Tibial nerve (tissue), 4 donors: ENCODE data around the gene MC4R. TPM values are rescaled to one million over a fixed set of nuclear protein-coding genes. Genes with fewer than 3 reads are reported as not detected.
A peak's percentile ranks its signal among the peaks of the same experiment; 100 is the strongest.
"Not testable (repeated sequence)": the region's sequence is repeated elsewhere in the genome, so short reads cannot be mapped to it uniquely, and the experiment has no call there.

Experiments used
- DNase-seq, 2 donors: peaks; one replicate each; pipeline ENCODE4 v3.0.0-alpha.2; 2019; ENCODE audit warnings: low spot score in 2 of 2
- H3K27ac ChIP-seq, 4 donors: fragments of 200-600 bp; sonication (generic) in 3 of 4; one replicate each; pipeline ENCODE4 v1.5.1; 2017 to 2019; ENCODE audit warnings: mild to moderate bottlenecking in 1 of 4
- H3K27me3 ChIP-seq, 2 donors: fragments of 200-600 bp; sonication (generic) in 1 of 2; one replicate each; pipeline versions ENCODE4 v1.5.1 to v1.6.0; 2017 to 2019
- H3K36me3 ChIP-seq, 3 donors: fragments of 200-600 bp; sonication (generic); one replicate each; pipeline ENCODE4 v1.5.1; 2018 to 2019
- H3K4me1 ChIP-seq, 4 donors: fragments of 200-600 bp; sonication (generic) in 3 of 4; one replicate each; pipeline ENCODE4 v1.5.1; 2017 to 2019
- H3K4me3 ChIP-seq, 4 donors: fragments of 200-600 bp; sonication (generic) in 3 of 4; one replicate each; pipeline ENCODE4 v1.5.1; 2017 to 2019; ENCODE audit warnings: mild to moderate bottlenecking in 1 of 4, moderate library complexity in 1 of 4
- H3K9me3 ChIP-seq, 4 donors: fragments of 200-600 bp; sonication (generic) in 3 of 4; one replicate each; pipeline ENCODE4 v1.5.1; 2017 to 2019
- EP300 ChIP-seq, 2 donors: sonication (generic); formaldehyde crosslinking; IDR thresholded peaks; one replicate each; pipeline ENCODE4 v1.6.1; 2017; ENCODE audit warnings: antibody characterized with exemption in 2 of 2, mild to moderate bottlenecking in 1 of 2
- POLR2A ChIP-seq, 2 donors: fragments of 450-650 bp; IDR thresholded peaks; one replicate each; pipeline ENCODE4 v1.6.1; 2017; ENCODE audit warnings: antibody characterized with exemption in 2 of 2, mild to moderate bottlenecking in 2 of 2, moderate library complexity in 2 of 2
- WGBS, 2 donors: methylation state at CpG; one replicate each; pipeline ENCODE4 v1.1.5; 2018; 5-methylcytosine and 5-hydroxymethylcytosine counted together
- total RNA-seq, 4 donors: library from RNA; depleted of rRNA; stranded (reverse); fragments of >200 nt; gene quantifications; one replicate each; pipeline ENCODE4 v1.1.0, GENCODE V29; 2016
- TF ChIP-seq, protein P1 (sequence below), 5 experiments: fragments of 200-600 bp in 3 of 5; fragments of 450-650 bp in 2 of 5; sonication (generic) in 3 of 5; IDR thresholded peaks; one replicate each; pipeline ENCODE4 v1.5.1; 2016 to 2019; ENCODE audit warnings: antibody characterized with exemption in 5 of 5, mild to moderate bottlenecking in 3 of 5, moderate library complexity in 2 of 5

Gene MC4R
- not detected for total RNA-seq

DNA sequence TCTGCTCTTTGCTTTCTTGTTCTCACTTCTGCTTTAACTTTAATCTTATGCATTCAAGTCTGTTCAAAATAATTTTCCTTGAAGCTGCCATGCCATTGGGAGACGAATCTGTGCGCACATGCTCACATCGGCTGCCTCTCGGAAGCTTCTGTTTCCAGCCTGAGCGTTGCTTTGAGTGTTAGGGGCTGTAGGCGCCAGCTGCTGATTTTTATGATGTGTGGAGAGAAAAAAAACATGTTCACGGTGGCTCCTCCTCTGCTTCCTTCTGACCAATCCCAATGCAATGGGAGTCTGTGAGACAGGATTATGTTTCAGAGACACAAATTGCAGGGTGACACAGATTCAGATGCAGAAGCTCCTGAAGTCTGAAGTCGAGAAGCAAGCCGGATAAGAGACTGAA, at the start of gene MC4R:
TSS of gene MC4R (minus strand) at position 180 of the 400 bp plus-strand sequence. CDS start 426 bp downstream, outside the sequence.
- Histone ChIP-seq H3K9me3 (no peaks in the 10 kb centered on the region), H3K27ac (no peak within 1 kb of the TSS), H3K27me3 (no peaks in the 10 kb centered on the region), H3K36me3 (no peaks in the 10 kb centered on the region), H3K4me3 (peak within 1 kb of the TSS in 1 of 4 donors; percentile 12), H3K4me1 (peaks cover 0 to 9% (median 0%) of the 10 kb centered on the region in 4 donors)
- DNase-seq = no peak
- 0 to 2% methylated on average over 9 of the region's 9 CpGs for WGBS, 2 donors
- TF ChIP-seq, protein P1, sequence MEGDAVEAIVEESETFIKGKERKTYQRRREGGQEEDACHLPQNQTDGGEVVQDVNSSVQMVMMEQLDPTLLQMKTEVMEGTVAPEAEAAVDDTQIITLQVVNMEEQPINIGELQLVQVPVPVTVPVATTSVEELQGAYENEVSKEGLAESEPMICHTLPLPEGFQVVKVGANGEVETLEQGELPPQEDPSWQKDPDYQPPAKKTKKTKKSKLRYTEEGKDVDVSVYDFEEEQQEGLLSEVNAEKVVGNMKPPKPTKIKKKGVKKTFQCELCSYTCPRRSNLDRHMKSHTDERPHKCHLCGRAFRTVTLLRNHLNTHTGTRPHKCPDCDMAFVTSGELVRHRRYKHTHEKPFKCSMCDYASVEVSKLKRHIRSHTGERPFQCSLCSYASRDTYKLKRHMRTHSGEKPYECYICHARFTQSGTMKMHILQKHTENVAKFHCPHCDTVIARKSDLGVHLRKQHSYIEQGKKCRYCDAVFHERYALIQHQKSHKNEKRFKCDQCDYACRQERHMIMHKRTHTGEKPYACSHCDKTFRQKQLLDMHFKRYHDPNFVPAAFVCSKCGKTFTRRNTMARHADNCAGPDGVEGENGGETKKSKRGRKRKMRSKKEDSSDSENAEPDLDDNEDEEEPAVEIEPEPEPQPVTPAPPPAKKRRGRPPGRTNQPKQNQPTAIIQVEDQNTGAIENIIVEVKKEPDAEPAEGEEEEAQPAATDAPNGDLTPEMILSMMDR (IDR thresholded peaks at IDR 0.05) = no peak

DNA sequence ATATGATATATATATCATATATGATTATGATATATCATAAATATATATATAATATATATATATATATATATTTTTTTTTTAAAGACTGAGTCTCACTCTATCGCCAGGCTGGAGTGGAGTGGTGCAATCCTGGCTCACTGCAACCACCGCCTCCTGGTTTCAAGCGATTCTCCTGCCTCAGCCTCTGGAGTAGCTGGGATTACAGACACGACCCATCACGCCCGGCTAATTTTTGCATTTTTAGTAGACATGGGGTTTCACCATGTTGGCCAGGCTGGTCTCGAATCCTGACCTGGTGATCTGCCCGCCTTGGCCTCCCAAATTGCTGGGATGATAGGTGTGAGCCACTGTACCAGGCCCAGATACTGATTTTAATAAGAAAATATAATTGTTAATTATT, 49.7 kb upstream of the MC4R start:
- WGBS, 2 donors = 93 to 96% methylated on average over 8 of the region's 8 CpGs
- H3K36me3 ChIP-seq = not testable (repeated sequence)

DNA sequence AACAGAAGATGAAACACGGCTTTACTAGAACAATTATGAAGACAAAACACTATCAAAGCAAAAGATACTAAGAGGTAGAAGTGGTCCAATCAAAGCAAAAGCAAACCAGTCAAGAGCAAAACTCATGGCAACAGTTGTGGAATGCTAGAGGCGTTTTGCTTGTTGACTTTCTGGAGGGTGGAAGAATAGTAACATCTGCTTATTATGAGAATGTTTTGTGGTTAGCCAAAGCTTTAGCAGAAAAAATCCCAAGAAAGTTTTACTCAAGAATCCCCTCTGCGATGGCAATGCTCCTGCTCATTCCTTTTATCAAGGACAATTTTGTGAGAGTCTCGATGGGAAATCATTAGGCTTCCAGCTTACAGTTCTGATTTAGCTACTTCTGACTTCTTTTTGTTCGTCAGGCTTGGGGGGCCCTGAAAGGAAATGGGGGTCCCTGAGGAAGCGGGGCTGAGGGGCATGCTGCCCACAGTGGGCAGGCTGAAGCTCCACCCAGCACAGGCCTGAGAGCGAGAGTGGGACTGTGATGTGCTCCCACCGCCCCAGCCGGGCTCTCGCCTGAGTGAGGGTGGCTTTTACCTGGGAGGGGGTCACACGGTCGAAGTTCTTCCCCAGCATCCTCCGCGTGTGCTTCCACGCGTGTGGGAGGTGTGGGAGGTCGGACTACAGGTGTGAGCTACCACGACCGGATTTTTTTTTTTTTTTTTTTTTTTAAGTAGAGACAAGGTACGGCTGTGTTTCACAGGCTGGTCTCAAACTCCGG, 49.0 kb upstream of the MC4R start:
- H3K4me1 ChIP-seq = no peaks in the 10 kb centered on the region
- no peak for DNase-seq
- H3K9me3 ChIP-seq = no peaks in the 10 kb centered on the region
- TF ChIP-seq POLR2A (IDR thresholded peaks at IDR 0.05) (no peak), EP300 (IDR thresholded peaks at IDR 0.05) (no peak)
- TF ChIP-seq, protein P1 (IDR thresholded peaks at IDR 0.05) = no peak
- H3K36me3 ChIP-seq = no peaks in the 10 kb centered on the region
- no peak overlapping the region for H3K4me3 ChIP-seq
- no peak overlapping the region for H3K27ac ChIP-seq
- 84 to 89% methylated on average over 21 of the region's 21 CpGs for WGBS, 2 donors
- H3K27me3 ChIP-seq = no peaks in the 10 kb centered on the region

More for the DNA sequence above, 49.7 kb upstream of the MC4R start:
- not testable (repeated sequence) for H3K4me3 ChIP-seq, H3K4me1 ChIP-seq, H3K9me3 ChIP-seq, H3K27ac ChIP-seq, DNase-seq, H3K27me3 ChIP-seq

DNA sequence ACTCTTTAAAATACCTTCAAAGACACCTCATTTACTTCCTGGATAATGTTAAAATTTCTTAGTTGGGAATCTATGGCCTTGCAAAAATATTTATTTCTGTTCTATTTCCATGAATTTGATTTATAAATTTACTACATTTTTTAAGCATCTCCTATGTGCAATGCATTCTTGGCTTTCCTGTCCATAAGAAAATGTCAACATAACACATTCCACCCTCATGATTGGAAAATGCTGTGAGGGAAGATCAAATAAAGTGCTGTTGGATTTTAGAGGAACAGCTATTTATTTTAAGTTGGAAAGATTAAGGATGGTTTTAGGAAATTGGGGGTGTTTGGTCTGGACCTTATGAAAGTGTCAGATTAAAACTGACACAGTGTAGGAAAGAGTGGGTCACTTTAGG, 45.4 kb upstream of the MC4R start:
- Histone ChIP-seq H3K4me3 (no peak overlapping the region), H3K36me3 (no peaks in the 10 kb centered on the region), H3K27ac (no peak overlapping the region), H3K27me3 (no peaks in the 10 kb centered on the region), H3K4me1 (no peaks in the 10 kb centered on the region), H3K9me3 (no peaks in the 10 kb centered on the region)
- no peak for DNase-seq
- TF ChIP-seq POLR2A (IDR thresholded peaks at IDR 0.05) = no peak
- no peak for TF ChIP-seq EP300 (IDR thresholded peaks at IDR 0.05)
- TF ChIP-seq, protein P1 (IDR thresholded peaks at IDR 0.05) = no peak

DNA sequence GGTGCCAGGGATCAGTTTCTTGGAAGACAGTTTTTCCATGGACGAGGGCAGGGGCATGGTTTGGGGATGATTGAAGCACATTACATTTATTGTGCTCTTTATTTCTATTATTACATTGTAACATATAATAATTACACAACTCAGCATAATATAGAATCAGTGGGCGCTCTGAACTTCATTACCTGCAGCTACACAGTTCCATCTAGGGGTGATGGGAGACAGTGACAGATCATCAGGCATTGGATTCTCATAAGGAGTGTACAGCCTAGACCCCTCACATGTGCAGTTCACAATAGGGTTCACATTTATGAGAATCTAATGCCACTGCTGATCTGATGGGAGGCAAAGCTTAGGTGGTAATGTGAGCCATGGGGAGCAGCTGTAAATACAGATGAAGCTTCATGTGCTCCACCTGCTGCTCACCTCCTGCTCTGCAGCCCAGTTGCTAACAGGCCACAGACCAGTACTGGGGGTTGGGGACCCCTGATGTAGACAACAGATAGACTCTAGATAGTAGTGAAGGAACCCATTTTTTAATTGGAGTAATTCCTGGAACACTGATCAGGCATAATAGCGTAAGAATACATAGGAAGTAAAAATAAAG, 41.5 kb upstream of the MC4R start:
- Histone ChIP-seq H3K9me3 (no peaks in the 10 kb centered on the region), H3K4me1 (no peaks in the 10 kb centered on the region), H3K27ac (no peak overlapping the region), H3K36me3 (no peaks in the 10 kb centered on the region), H3K4me3 (no peak overlapping the region), H3K27me3 (no peaks in the 10 kb centered on the region)
- TF ChIP-seq, protein P1 (IDR thresholded peaks at IDR 0.05) = no peak
- no peak for TF ChIP-seq EP300 (IDR thresholded peaks at IDR 0.05)
- no peak for TF ChIP-seq POLR2A (IDR thresholded peaks at IDR 0.05)
- 92 to 97% methylated on average over 3 of the region's 3 CpGs for WGBS, 2 donors
- DNase-seq = no peak
